ENCODE results near the gene ABHD1.

The ABHD1 gene

DNA sequence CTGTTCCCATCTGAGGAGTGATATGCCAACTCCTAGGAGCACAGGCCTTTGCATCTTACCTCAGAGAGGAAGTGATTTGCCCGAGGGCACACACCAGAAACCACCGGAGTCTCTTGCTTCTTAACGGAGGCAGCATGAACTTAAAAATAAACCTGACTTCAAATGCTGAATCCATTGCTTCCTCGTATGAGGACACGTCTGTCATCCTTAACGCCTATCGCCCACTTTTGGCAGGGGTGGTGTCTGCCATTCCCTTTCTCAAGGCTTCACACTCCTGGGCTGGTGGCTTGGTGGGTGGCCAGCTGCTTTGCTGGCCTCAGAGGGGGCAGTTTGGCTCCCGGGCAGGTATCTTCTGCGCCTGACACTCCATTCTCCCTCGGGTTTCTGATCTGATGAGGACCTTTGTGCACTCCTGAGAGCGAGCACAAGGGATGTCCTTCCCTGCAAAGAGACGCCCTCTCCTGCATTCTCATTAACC lies 11.9 kb downstream of the ABHD1 start:
- no peak for DNase-seq (ENCODE audit: low spot score)

DNA sequence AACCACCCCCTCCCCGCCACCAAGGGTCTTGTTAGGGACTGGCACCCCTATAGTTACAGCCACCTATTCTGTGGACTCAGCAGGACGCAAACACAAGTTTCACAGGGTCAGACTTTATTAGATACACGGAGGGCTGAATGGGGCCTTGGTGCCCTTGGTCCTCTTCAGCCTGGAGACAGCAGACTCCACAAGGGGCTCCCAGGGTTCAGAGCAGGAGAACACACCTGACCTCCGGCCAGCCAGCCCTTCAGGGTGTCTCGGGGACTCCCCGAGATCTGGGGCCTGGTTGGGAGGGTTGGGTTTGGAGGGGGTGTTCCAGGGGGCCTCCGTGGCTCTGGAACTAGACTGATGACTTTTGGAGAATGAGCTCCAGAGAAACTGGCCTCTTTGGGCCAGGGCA lies 13.1 kb downstream of the ABHD1 start:
- DNase-seq (ENCODE audit: low spot score): no peak

DNA sequence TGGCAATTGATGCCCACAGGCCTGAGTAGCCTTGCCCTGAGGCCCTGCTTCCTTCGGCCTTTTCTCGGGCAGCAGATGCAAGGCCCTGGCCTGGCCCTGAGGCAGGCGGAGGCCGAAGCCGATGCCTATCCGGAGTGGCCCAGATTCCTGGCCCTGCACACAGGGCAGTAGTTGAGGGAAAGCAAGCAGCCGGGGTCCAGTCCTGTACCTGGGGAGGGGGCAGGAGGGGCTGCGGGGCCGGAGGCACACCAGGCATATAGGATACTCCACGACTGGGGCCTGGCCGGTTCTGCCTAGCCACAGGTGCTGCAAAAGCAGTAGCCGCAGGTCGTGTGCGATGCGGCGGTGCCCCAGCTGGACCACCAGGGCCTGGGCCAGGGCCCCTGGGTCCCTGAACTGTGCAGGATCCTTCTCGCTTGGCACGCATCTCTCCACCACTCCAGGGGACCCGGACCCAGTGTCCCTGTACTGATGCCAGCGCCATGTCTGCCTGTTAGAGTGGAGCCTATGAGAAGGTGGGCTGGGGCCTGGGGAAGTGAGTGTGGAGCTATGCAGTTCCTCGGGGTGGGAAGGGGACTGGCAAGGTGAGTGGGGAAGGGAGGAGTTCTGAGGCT lies 13.8 kb downstream of the ABHD1 start:
- DNase-seq (ENCODE audit: low spot score): no peak

DNA sequence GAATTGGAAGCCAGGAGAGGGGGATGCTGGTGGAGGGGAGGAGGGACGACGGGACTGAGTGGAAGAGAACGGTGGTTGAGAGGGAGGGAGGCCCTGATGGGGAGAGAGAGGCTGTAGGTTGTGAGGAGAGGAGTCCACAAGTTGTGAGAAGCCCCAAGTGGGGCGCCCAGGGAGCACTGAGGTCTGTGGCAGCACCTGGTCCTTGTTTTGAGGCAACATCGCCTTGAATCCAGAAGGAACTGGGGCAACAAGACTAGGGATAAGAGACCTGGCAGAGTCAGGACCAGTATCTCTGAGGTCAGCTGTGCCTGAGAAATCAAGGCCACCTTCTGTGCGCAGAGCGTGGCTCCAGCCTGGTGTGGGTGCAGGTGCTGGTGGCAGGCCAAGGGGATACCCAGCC lies 14.5 kb downstream of the ABHD1 start:
- DNase-seq (ENCODE audit: low spot score): no peak

DNA sequence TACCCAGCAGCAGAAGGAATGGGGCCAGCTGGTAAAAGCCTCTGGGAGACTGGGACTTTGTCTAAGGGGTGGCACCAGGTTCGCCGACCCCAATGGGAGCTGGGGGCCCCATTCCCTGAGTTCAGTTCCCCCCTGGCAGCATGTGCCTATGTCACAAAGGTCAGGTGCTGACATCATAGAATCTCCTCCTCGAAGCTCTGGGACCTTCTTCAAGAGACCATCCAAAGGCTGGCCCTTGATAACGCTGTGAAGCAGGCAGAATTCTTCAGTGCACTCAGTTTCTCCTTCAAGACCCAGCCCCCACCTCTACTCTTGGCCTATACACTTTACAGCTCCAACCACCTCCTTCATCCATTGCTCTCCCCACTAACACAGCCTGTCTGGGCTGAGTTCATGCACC lies 15.7 kb downstream of the ABHD1 start, which contains the start of gene PRR30:
PRR30 (minus strand) TSS at position 101 of the 400 bp plus-strand sequence. CDS start 1,081 bp downstream, outside the sequence.
- DNase-seq (ENCODE audit: low spot score): no peak

DNA sequence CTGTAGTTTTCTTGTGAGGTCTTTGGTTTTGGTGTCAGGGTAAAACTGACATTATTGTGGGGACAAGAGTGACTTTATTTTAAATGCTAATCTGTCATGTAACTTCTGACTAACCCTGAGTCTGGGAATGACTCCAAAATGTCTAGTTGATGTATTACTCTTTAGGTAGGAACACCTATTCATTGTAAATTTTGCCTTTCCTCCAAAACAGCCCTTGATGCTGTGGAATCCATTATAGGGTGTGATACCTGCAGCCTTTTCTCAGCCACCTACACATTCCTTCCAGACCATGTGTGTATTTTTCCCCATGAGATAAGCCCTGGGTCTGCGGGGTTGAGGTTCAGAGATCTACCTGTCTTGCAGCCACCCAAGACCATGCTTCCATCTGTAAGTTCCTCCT lies 19.7 kb downstream of the ABHD1 start:
- no peak for DNase-seq (ENCODE audit: low spot score)

DNA sequence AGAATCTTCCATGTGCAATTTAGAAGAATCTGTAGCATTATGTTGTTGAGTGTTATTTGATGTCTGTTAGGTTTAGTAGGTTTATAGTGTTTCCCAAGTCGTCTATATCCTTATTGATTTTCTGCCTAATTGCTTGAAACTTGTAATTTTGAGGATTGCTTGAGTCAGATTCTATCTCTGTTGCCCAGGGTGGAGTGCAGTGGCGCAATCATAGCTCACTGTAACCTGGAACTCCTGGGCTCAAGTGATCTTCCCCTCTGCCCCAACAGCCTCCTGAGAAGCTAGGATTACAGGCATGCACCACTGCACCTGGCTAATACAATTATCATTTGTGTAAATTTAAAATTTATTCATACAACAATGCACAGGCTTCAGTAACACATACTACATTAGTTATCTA lies 22.1 kb downstream of the ABHD1 start:
- DNase-seq (ENCODE audit: low spot score): no peak

DNA sequence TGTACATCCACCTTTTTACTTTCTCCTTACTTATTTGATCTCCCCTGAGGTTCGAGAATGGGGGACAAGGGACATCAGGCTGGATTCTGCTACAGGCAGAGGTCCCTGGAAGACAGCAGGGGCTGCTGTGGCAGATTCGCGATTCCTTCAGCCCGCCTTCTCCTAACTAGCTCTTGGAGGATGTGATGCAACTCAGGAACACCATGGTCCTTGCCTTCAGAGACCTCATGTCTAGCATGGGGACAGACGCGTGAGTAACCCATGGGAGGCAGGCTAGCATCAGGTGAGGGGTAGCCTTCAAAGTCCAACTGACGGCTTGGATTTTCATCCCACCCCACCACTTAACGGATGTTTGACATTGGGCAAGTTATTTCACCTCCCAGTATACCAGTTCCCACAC lies 24.3 kb downstream of the ABHD1 start:
- DNase-seq (ENCODE audit: low spot score): no peak

DNA sequence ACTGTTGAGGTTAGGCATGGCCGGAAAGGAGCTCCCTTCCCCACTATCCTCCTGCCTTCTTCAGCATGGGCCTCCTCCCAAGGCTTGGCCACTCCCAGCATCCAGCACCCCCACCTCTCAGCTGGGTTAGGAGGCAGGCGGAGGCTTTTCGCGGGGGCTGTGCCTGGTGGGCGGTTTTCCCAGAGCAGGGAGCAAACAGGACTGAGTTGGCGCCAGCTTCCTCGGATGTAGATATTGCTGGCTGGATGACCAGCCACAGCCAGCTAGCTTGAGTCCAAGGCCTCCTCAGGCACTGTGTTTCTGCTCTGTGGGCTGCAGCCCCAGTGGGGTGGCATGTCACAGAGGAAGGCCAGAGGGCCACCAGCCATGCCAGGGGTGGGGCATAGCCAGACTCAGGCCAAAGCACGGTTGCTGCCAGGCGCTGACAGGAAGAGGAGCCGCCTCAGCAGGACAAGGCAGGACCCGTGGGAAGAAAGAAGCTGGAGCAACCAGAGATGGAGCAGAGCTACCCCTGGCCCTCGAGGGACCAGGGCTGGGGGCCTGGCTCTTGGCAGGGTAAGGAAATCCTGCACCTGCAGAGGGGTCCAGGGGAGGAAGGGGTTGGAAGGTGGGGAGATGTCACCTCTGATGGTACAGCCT lies 25.3 kb downstream of the ABHD1 start, which contains the start of gene TCF23:
TCF23 (plus strand) TSS at position 204 of the 639 bp plus-strand sequence; CDS start at position 334, 130 bp downstream.
- DNase-seq (ENCODE audit: low spot score): no peak

DNA sequence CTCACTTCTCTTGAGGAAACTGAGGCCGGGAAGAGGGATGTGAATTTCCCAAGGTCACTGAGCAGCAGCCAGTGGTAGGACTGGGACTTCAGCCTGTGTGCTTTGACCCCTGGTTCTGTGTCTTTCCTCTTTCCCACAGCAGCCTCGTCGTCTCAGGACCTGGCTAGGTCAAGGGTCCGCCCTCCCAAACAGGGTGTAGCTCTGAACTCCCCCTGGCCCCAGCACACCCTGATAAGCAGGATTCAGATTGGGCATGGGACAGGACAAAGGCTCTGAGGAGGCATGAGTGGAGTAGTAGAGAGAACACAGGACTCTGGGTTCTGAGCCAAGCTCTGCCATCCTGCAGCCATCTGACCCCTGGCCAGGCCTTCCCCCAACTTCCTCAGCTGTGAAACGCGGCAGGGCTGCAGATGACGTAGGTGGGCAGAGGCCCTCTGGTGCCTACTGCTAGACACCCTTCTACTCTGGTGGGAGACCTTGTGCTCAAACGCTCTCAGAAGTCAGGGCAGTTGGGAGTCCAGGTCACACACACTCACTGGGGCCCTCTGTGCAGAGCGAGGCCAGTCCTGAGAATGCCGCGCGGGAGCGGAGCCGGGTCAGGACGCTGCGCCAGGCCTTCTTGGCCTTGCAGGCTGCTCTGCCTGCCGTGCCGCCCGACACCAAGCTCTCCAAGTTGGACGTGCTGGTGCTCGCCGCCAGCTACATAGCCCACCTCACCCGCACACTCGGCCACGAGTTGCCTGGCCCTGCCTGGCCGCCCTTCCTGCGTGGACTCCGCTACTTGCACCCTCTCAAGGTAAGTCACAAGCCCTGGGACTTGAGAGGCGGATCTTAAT lies 26.2 kb downstream of the ABHD1 start:
- no peak for DNase-seq (ENCODE audit: low spot score)

DNA sequence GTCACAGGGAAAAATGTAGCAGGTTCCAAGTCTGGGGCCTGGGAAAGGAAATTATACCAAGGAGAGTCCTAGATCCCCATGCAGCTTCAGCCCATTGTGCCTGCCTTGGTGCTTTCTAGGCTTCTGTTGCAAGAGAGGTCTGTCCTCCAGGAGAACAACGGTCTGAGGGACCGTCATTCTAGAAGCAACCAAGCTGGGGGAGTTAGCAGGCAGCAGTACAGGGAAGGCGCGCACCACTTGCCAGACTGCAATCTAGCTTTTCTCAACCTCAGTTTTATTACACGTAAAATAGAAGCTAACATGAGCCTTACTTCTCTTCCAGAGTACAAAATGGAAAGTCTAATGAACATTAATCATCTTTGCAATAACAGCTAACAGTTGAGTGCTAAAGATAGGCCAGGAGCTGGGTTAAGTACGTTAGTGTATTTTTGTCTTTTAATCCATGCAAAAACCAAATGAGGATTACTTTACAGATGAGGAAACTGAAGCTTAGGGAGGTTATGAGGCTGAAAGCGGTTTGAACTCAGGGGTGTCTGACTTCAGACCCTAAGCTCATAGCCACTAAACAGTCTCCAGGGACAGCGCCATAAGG lies 27.1 kb downstream of the ABHD1 start:
- no peak for DNase-seq (ENCODE audit: low spot score)

DNA sequence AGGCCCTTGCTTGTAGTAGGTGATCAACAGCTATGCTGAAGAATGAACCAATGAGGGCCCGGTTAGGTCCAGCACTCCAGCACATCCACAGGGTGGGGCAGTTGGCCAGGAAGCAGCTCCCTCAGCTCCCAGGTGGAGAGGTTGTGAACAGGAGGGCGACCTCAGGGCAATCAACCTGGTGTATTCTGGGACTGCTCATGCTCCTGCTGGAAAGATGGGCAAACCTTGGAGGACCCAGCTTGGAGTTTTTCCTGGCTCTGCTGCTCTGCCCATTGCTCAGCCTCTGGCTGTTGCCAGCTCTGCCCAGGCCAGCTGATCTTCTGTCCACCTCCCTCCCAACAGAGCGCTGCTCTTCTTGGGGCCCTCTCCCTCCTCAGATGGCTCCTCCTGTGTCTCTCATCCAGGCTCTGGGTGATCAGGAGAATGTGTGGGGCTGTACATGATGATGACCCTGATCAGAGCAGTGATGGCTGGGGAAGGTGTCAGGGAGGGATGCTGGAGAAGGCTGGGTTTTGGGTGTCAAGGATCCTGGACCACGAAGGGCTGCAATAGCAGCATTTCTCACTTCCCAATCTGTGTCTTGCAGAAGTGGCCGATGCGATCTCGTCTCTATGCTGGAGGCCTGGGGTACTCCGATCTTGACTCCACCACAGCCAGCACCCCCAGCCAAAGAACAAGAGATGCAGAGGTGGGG lies 28.6 kb downstream of the ABHD1 start:
- no peak for DNase-seq (ENCODE audit: low spot score)

DNA sequence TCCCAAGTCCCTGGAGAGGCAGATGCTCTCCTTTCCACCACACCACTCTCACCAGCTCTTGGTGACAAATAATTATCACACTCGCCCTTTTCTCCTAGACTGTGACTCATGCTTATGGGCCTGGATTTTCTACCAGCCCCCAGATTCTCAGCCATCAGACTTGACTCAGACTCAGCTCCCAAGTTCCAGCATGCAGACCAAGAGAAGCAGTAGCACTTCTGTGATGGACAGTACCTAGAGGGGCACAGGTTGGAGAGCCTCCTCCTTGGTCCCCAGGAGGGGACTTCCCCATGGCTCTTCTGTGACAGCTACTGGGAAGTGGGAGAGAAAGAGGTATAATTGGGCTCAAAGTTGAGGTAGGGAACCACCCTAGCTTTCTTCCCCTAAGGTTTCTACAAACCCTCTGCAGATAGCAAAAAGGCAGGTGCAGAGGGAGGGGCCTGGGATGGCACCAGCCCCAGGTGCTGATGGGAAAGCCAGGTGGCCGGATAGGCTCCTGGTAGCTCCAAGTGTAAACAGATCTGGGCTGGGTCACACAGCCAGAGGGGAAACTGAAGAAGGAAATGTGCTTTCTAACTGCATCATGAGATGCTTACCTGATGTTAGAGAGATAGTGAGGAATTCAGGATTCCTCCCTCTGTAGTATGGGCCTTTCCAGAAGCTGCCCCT lies 29.3 kb downstream of the ABHD1 start:
- peak; percentile 19 for DNase-seq (ENCODE audit: low spot score)

DNA sequence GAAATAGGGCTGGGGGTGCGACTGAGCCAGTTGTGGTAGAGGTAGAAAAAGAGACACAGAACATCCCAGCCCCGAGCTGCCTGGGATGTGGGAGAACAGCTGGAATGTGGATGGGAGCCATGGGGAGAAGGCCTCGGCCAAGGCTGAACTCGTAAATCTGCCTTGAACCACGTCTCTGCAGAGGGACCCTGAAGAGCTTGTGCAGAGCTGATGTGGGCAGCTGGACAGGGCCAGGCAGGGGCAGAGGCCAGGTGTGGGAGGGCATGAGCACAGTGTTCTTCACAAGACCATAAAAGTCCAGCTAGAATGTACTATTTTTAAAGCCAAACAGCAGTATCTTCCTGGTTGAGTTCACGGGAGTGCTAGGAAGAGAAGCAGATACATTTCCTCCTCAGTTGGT lies 30.9 kb downstream of the ABHD1 start:
- no peak for DNase-seq (ENCODE audit: low spot score)

DNA sequence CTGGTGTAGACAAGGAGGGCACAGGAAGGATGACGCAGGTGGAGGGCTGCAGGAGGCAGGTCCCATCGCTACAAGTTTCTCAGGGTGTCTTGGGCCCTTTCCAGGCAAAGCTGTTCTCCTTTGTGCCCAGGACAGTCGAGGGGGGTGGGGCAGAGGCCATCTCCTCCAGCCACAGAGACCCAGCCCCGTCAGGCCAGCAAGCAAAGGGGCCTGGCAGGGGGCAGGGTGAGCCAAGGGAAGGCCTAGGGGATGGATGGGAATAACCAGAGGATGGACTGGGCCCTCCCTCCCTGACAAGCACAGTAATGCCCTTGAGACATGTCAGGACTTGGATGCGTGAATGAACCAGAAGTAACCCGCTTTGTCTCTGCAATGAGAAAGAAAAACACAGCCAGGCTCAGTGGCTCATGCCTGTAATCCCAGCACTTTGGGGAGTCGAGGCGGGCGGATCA lies 31.5 kb downstream of the ABHD1 start:
- DNase-seq (ENCODE audit: low spot score): no peak

DNA sequence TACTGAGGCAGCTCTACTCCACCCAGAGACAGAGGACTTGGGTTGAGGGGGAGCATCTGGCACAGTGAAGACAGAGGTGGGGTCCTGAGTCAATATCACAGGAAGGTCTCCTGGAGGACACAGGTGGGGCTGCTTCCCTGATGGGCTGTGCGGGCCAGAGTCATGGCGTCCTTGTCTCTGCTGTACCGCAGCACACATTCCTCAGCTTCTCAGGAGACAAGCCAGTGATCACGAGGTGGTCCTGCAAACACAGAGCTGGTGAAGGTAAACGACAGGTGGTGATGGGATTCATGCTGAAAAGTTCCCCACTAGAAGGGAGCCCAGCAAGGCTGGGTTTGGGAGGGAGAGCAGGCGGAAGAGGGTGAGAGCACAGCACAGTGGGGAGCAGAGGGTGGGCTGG lies 34.9 kb downstream of the ABHD1 start:
- DNase-seq (ENCODE audit: low spot score): no peak

DNA sequence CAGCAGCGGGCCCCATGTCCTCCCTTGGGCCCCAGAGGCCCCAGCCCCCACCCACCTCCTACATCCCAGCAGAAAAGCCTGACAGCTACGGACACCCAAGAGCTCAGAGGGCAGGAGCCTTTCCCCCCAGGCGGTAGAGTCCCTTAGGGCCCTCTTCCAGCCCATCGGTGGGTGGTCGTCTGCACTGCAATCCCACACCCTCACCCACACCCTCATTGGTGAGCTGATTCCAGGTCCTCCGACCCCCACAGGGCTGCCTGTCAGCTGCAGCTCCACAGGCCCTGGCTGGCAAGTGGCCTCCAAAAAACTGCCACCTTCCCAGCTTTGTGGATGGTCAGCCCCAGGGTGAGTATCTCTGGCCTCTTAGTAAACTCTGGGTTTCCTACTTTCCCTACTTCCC lies 35.7 kb downstream of the ABHD1 start:
- DNase-seq (ENCODE audit: low spot score): no peak

DNA sequence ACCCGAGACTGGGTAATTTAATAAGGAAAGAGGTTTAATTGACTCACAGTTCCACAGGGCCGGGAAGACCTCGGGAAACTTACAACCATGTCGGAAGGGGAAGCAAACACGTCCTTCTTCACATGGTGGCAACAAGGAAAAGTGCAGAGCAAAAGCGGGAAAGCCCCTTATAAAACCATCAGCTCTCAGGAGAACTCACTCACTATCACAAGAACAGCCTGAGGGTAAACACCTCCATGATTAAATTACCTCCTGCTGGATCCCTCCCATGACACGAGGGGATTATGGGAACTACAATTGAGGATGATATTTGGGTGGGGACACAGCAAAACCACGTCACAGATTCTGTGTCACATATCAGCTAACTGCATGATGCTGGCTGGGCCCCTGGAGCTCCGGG lies 36.6 kb downstream of the ABHD1 start:
- no peak for DNase-seq (ENCODE audit: low spot score)

DNA sequence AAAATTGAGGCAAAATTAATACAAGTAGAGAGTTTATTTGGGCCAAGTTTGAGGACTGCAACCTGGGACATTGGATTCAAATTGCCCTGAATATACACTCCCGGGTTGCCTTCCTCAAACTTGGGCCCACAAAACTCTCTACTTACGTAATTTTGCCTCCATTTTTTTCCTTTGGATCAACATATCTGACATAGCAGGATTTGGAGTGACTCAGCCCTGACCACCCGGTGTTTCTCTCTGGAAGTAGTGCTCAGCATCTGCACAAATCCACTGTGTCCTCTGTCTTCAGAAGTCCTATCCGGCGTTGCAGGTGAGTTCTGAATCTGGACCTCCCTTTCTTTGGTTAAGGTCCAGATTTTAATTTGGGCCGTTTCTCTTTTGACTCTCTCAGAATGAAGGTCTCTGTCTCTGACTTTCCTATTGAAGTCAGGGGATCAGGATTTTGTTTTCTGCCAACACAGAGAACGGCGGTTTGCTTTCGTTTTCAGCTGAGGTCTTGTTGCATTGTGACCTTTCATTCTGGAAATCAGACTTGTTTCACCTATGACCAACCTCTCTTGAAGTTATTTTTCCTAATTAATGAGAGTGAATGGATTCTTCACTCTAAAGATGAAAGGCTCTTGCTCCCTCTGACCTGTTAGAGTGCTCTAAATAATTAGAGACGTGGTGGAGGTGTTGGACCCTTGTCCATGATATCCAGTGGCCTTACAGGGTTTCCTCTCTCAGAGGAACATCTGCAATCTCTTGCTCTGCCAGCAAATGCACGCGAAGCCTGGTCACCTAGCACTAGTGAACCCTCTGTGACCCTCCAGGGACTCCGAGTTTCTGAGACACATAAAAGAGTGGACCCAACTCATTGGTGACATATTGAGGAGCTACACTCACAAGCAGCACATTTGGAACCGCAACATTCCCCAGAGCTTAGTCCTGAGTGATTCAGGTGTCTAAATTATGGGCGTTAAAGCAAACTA lies 38.8 kb downstream of the ABHD1 start:
- DNase-seq (ENCODE audit: low spot score): no peak

Data from germinal center (tissue), 1 donor.